Endothelial cell of umbilical vein (primary cell): Measurements from ENCODE around the gene C11orf21. TPM values are rescaled to one million over a fixed set of nuclear protein-coding genes. Genes with fewer than 3 reads are reported as not detected.

ENCODE experiments used
- BruUV-seq: library from RNA; stranded (reverse); fragments of 400-500 nt; replicated peaks from 2 replicates; lab custom pipeline; 2021; lab: Mats Ljungman, UMichigan
- CTCF ChIA-PET: fragments of 300-600, 350-600 bp; sonication (Branson Sonifier 250); formaldehyde crosslinking; loops from one replicate; lab custom pipeline; 2021; ENCODE audit warnings: antibody characterized with exemption, inconsistent platforms; lab: Charles Lee
- POLR2A ChIA-PET: fragments of 300-600, 350-600 bp; sonication (Branson Sonifier 250); formaldehyde crosslinking; loops from one replicate; lab custom pipeline; 2021; ENCODE audit warnings: antibody characterized with exemption, inconsistent platforms; lab: Charles Lee
- DNase-seq: peaks from one replicate; pipeline ENCODE4 v3.0.0-alpha.2; 2011; ENCODE audit warnings: low read depth, low spot score
- FAIRE-seq: peaks from 2 replicates; lab custom pipeline; 2011; peaks lifted over from hg19 to GRCh38; lab: Jason Lieb, UNC
- H2AFZ ChIP-seq: 2 replicates; pipeline ENCODE4 v1.6.0; 2012; ENCODE audit warnings: low read depth, low read length, control low read depth, inconsistent platforms
- H3K27ac ChIP-seq: 2 replicates; pipeline ENCODE4 v1.5.1; 2011; ENCODE audit warnings: low read depth, mild to moderate bottlenecking, control low read depth, low read length, moderate library complexity; ENCODE audit not compliant: insufficient read depth
- H3K27me3 ChIP-seq, 2 experiments: 2 replicates each; pipeline versions ENCODE4 v1.6.0 to v1.6.1; 2011; ENCODE audit warnings: low read length in 2 of 2, mixed read lengths in 1 of 2; ENCODE audit not compliant: control insufficient read depth in 2 of 2, insufficient read depth in 2 of 2
- H3K36me3 ChIP-seq, 2 experiments: 2 replicates in 1 of 2; 3 replicates in 1 of 2; pipeline ENCODE4 v1.5.1; 2011; ENCODE audit warnings: low read length in 2 of 2, mild to moderate bottlenecking in 1 of 2, moderate library complexity in 1 of 2; ENCODE audit not compliant: control insufficient read depth in 2 of 2, insufficient read depth in 2 of 2; ENCODE audit errors: extremely low read depth in 1 of 2
- H3K4me1 ChIP-seq: 3 replicates; pipeline ENCODE4 v1.5.1; 2011; ENCODE audit warnings: mild to moderate bottlenecking, low read length; ENCODE audit not compliant: control insufficient read depth, insufficient read depth; ENCODE audit errors: extremely low read depth
- H3K4me2 ChIP-seq: 2 replicates; pipeline ENCODE4 v1.6.1; 2011; ENCODE audit warnings: low read length, control low read depth, mixed read lengths; ENCODE audit not compliant: insufficient read depth
- H3K4me3 ChIP-seq, 3 experiments: fragments of 200-600 bp in 1 of 3; sonication (generic), shearing (Covaris generic) in 1 of 3; replicated peaks in 1 of 3; 2 replicates each; pipeline ENCODE4 v1.5.1; 2011 to 2016; ENCODE audit warnings: control low read depth in 3 of 3, low read length in 3 of 3, mild to moderate bottlenecking in 2 of 3, inconsistent platforms in 1 of 3, low read depth in 1 of 3, moderate library complexity in 1 of 3; ENCODE audit not compliant: insufficient read depth in 1 of 3
- H3K79me2 ChIP-seq: 2 replicates; pipeline ENCODE4 v1.6.0; 2012; ENCODE audit warnings: low read length, inconsistent platforms; ENCODE audit not compliant: control insufficient read depth, insufficient read depth
- H3K9ac ChIP-seq: replicated peaks from 2 replicates; pipeline ENCODE3; 2011; ENCODE audit warnings: low read length, control low read depth; ENCODE audit not compliant: insufficient read depth; ENCODE audit errors: extremely low read depth
- H3K9me1 ChIP-seq: replicated peaks from 3 replicates; pipeline ENCODE4 v1.6.0; 2011; ENCODE audit warnings: mild to moderate bottlenecking, low read length; ENCODE audit not compliant: control insufficient read depth, insufficient read depth; ENCODE audit errors: extremely low read depth
- H3K9me3 ChIP-seq: replicated peaks from 2 replicates; pipeline ENCODE4 v1.5.1; 2012; ENCODE audit warnings: low read length, inconsistent platforms; ENCODE audit not compliant: control insufficient read depth, insufficient read depth
- H4K20me1 ChIP-seq: replicated peaks from 2 replicates; pipeline ENCODE3; 2011; ENCODE audit warnings: mild to moderate bottlenecking, low read length; ENCODE audit not compliant: control insufficient read depth, insufficient read depth; ENCODE audit errors: extremely low read depth
- CTCF ChIP-seq, 2 donors: IDR thresholded peaks; 1 replicate in 1 of 2; 2 replicates in 1 of 2; pipeline ENCODE4 v1.5.1; 2011; ENCODE audit warnings: low read length in 2 of 2, mild to moderate bottlenecking in 2 of 2, moderate library complexity in 2 of 2, control low read depth in 1 of 2, inconsistent platforms in 1 of 2, low read depth in 1 of 2; ENCODE audit not compliant: insufficient read depth in 1 of 2; ENCODE audit errors: extremely low read depth in 1 of 2
- EZH2 ChIP-seq: IDR thresholded peaks from 2 replicates; pipeline ENCODE4 v1.6.1; 2012; ENCODE audit warnings: borderline replicate concordance, low read depth, mild to moderate bottlenecking, moderate library complexity, low read length, inconsistent platforms; ENCODE audit not compliant: severe bottlenecking
- FOS ChIP-seq: IDR thresholded peaks from 2 replicates; pipeline ENCODE4 v1.6.1; 2011; ENCODE audit warnings: mild to moderate bottlenecking, low read length, moderate library complexity, borderline replicate concordance; ENCODE audit not compliant: insufficient read depth
- GATA2 ChIP-seq: IDR thresholded peaks from 2 replicates; pipeline ENCODE4 v1.7.0; 2011; ENCODE audit warnings: low read depth, mild to moderate bottlenecking, moderate library complexity, mixed read lengths, low read length; ENCODE audit not compliant: insufficient read length, insufficient read depth
- JUN ChIP-seq: IDR thresholded peaks from 2 replicates; pipeline ENCODE4 v1.6.1; 2011; ENCODE audit warnings: borderline replicate concordance, low read depth; ENCODE audit not compliant: insufficient read length, insufficient read depth
- MYC ChIP-seq: IDR thresholded peaks from one replicate; pipeline ENCODE4 v1.6.1; 2011; ENCODE audit warnings: mild to moderate bottlenecking, low read depth, low read length
- POLR2A ChIP-seq: IDR thresholded peaks from 2 replicates; pipeline ENCODE4 v1.6.1; 2012; ENCODE audit warnings: low read depth, mild to moderate bottlenecking, control low read depth, low read length
- POLR2AphosphoS5 ChIP-seq: IDR thresholded peaks from 2 replicates; pipeline ENCODE4 v1.6.1; 2012; ENCODE audit warnings: low read depth, mild to moderate bottlenecking, control low read depth, low read length, moderate library complexity; ENCODE audit not compliant: insufficient read depth
- dilution Hi-C: fragments of 300-500 bp; cut with MboI; formaldehyde crosslinking; loops from one replicate; pipeline ENCODE4 v1.15.0; 2019; ENCODE audit warnings: low sequenced_read_pairs; ENCODE audit not compliant: extremely low pct_ligation_motif_present
- intact Hi-C: fragments of 100-400 bp; cut with micrococcal nuclease; formaldehyde crosslinking; loops from one replicate; pipeline ENCODE4 v1.10.0; 2022
- polyA plus RNA-seq, 4 experiments: library from polyadenylated mRNA; depleted of rRNA in 3 of 4; stranded (reverse) in 3 of 4; unstranded in 1 of 4; fragments of >200 nt; gene quantifications; 2 replicates each; pipeline versions ENCODE4 v1.2.1 to v1.2.3, GENCODE V29; 2011 to 2012; ENCODE audit warnings: missing spikeins in 1 of 4
- total RNA-seq: library from RNA; stranded (reverse); gene quantifications from 2 replicates; pipeline ENCODE4 v1.2.3, GENCODE V29; 2021
- TF ChIP-seq, protein P1 (sequence below): IDR thresholded peaks from 2 replicates; pipeline ENCODE4 v1.6.1; 2011; ENCODE audit not compliant: insufficient read depth, insufficient read length

C11orf21 gene
- total and polyA plus RNA-seq, 2 donors (not counting 3 experiments of a cell fraction or from before 2014, with no cell fraction given), result not detected

- Histone ChIP-seq H3K4me2 (no peak overlapping the region), H3K36me3 (no peaks in the 10 kb centered on the region), H3K9ac (no peak overlapping the region), H4K20me1 (no peaks in the 10 kb centered on the region), H3K79me2 (no peaks in the 10 kb centered on the region), H3K27me3 (peaks cover 0 to 3% of the 10 kb centered on the region in 2 experiments), H3K4me1 (no peaks in the 10 kb centered on the region), H3K27ac (no peak overlapping the region), H2AFZ (no peak overlapping the region), H3K9me3 (no peaks in the 10 kb centered on the region), H3K9me1 (no peaks in the 10 kb centered on the region), H3K4me3 (no peak overlapping the region)
- FAIRE-seq, result no peak
- no peak for DNase-seq
- intact Hi-C loops (no loop called here), dilution Hi-C loops (no loop called here)
- TF ChIP-seq FOS (no peak), JUN (no peak), POLR2A (no peak), GATA2 (no peak), EZH2 (no peak), CTCF (IDR thresholded peaks at IDR 0.05; ENCODE audit: extremely low read depth in 1 of 2, insufficient read depth in 1 of 2, low read depth in 1 of 2, low read length in 2 of 2) (no peak), POLR2AphosphoS5 (no peak), MYC (no peak)
- TF ChIP-seq, protein P1, sequence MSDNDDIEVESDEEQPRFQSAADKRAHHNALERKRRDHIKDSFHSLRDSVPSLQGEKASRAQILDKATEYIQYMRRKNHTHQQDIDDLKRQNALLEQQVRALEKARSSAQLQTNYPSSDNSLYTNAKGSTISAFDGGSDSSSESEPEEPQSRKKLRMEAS, result no peak
- BruUV-seq, result no TSS peak
- CTCF ChIA-PET, result interaction anchor here (1.4 kb wide), 1 partner anchor 41 kb away, joined by 4 read pairs; no protein-coding TSS in a partner anchor
- POLR2A ChIA-PET, result no interaction called here
These were observed 44.3 kb upstream of the C11orf21 start for GRCh38 chr11:2346014-2346413.
